ENCODE data around the gene EXOC2. TPM values are rescaled to one million over a fixed set of nuclear protein-coding genes. Genes with fewer than 3 reads are reported as not detected.
"Not testable (repeated sequence)": the region's sequence is repeated elsewhere in the genome, so short reads cannot be mapped to it uniquely, and the experiment has no call there.

Gene EXOC2
- total RNA-seq, 1 experiment from 2014 or later, result 41.4 TPM

DNA sequence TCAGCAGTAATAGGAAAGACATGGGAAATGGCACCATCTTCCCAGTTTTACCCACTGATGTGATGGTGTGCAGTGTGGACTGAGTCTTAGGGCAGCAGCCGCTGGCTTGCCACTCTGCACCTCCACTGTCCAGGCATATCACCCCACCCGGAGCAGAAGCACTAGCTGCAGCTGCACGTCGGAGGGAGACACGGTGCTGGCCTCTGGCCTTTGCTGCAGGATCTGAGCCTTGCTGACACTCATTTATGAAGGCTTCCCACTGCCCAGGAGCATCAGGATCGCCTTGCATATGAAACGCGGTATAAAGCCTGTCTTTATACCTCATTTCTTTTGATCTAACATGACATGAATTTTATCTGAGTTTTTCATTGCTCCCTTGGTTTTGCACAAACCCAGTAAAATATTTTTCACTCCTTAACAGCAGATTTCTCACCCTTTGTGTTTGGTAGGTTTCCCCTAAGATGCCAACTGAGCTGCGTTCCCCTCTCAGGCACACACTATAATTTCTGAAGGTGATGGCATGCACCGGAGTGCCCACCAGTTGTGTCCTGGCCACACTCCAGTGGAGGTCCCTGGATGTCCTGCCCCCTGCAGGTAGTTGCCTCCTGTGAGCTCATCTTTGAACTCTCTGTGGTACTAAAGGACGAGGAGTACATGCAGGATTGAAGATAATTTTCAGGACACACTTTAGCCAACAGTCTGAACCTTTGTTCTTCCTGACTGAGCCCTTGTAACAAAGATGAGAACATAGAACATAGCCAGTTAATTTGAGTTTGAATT is 9.0 kb upstream of the EXOC2 start:
- H3K36me3 ChIP-seq (replicated peaks; ENCODE audit: control insufficient read depth, insufficient read depth, low read length), result peaks cover 3% of the 10 kb centered on the region
- no peaks in the 10 kb centered on the region for H3K27me3 ChIP-seq (ENCODE audit: control insufficient read depth, insufficient read depth, low read length)
- peak; percentile 63 for DNase-seq
- no peak overlapping the region for H3K4me3 ChIP-seq (ENCODE audit: insufficient read depth, low read depth, low read length)

DNA sequence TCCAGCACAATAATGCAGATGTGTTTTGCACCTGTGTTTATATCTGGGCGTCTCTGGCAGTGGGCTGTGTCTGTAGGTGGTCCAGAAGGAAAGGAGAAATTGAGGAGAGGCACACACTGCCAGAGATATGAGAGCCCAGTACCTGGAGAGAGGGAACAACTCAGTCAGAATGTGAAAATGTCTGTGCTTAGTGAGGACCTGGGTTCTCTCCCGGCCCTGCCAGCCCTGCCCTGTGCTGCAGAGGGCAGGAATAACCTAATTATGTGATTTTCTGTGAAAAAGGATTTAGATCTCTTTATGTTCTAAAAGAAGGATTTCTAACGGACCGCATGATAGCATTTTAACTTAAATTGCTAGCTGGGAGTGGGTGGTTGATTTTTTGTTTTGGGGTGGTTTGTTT is 8.3 kb upstream of the EXOC2 start:
- Histone ChIP-seq H3K4me3 (ENCODE audit: insufficient read depth, low read depth, low read length) (no peak overlapping the region), H3K27me3 (ENCODE audit: control insufficient read depth, insufficient read depth, low read length) (no peaks in the 10 kb centered on the region), H3K36me3 (replicated peaks; ENCODE audit: control insufficient read depth, insufficient read depth, low read length) (peaks cover 3% of the 10 kb centered on the region)
- no peak for DNase-seq

DNA sequence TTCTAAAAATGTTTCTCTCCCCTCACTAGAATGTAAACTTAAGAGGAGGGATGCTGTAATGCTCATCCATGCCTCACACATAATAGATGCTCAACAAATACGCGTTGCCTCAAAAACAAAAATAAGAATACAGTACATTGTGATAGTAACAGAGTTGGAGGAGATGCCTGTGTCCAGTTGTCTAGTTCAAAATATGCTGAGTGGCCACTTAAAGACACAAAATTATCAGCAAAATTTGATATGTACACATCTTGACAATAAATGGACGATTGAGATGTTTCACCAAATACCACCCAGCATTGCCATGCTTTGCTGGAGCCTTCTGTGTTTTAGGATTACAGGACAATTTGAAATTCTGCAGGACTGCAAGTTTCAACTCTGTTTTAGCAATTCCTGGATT is 7.6 kb upstream of the EXOC2 start:
- peaks cover 3% of the 10 kb centered on the region for H3K36me3 ChIP-seq (replicated peaks; ENCODE audit: control insufficient read depth, insufficient read depth, low read length)
- H3K27me3 ChIP-seq (ENCODE audit: control insufficient read depth, insufficient read depth, low read length), result no peaks in the 10 kb centered on the region
- H3K4me3 ChIP-seq (ENCODE audit: insufficient read depth, low read depth, low read length), result no peak overlapping the region
- DNase-seq, result no peak

DNA sequence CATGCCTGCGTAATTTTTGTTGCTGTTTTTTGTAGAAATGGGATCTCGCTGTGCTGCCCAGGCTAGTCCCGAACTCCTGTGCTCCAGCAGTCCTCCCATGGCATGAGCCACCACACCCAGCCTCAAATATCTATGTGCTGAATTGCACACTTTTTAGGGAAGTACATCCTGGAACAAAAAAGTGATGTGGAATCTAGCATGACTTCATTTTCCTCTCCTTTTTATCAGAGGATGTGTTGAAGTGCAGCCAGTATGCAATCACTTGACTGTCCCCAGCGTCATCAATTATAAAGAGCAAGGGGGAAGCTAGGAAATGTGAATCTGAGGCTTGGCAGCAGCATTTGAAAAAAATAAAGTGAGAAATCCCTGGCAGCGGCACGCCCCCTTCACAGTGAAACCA is 6.4 kb upstream of the EXOC2 start:
- Histone ChIP-seq H3K36me3 (replicated peaks; ENCODE audit: control insufficient read depth, insufficient read depth, low read length) (peaks cover 3% of the 10 kb centered on the region), H3K4me3 (ENCODE audit: insufficient read depth, low read depth, low read length) (no peak overlapping the region), H3K27me3 (ENCODE audit: control insufficient read depth, insufficient read depth, low read length) (no peaks in the 10 kb centered on the region)
- no peak for DNase-seq

DNA sequence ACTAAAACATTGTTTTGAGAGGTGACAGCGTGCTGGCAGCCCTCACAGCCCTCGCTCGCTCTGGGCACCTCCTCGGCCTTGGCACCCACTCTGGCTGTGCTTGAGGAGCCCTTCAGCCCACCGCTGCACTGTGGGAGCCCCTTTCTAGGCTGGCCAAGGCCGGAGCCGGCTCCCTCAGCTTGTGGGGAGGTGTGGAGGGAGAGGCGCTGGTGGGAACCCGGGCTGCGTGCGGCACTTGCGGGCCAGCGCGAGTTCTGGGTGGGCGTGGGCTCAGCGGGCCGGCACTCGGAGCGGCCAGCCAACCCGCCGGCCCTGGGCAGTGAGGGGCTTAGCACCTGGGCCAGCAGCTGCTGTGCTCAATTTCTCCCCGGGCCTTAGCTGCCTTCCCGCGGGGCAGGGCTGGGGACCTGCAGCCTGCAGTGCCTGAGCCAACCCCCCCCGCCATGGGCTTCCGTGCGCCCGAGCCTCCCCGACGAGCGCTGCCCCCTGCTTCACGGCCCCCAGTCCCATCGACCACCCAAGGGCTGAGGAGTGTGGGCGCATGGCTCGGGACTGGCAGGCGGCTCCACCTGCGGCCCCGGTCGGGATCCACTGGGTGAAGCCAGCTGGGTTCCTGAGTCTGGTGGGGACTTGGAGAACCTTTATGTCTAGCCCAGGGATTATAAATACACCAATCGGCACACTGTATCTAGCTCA is 1.6 kb upstream of the EXOC2 start:
- not testable (repeated sequence) for DNase-seq; H3K4me3 ChIP-seq (ENCODE audit: insufficient read depth, low read depth, low read length); H3K27me3 ChIP-seq (ENCODE audit: control insufficient read depth, insufficient read depth, low read length); H3K36me3 ChIP-seq (replicated peaks; ENCODE audit: control insufficient read depth, insufficient read depth, low read length)

DNA sequence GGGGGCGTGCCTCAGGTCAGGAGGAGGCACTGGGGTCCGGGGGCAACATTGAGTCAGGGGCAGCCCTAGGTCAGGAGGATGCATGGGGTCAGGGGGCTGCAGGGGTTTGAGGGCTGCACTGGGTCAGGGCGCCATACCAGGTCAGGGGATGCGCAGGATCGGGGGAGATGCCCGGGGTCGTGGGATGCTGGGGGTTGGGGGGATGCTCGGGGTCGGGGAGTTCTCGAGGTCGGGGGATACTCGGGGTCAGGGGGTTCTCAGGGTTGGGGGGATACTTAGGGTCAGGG is 727 bp upstream of the EXOC2 start:
- no peaks in the 10 kb centered on the region for H3K27me3 ChIP-seq (ENCODE audit: control insufficient read depth, insufficient read depth, low read length)
- H3K4me3 ChIP-seq (ENCODE audit: insufficient read depth, low read depth, low read length), result peak overlapping the region; percentile 83
- no peak for DNase-seq
- H3K36me3 ChIP-seq (replicated peaks; ENCODE audit: control insufficient read depth, insufficient read depth, low read length), result peaks cover 6% of the 10 kb centered on the region

DNA sequence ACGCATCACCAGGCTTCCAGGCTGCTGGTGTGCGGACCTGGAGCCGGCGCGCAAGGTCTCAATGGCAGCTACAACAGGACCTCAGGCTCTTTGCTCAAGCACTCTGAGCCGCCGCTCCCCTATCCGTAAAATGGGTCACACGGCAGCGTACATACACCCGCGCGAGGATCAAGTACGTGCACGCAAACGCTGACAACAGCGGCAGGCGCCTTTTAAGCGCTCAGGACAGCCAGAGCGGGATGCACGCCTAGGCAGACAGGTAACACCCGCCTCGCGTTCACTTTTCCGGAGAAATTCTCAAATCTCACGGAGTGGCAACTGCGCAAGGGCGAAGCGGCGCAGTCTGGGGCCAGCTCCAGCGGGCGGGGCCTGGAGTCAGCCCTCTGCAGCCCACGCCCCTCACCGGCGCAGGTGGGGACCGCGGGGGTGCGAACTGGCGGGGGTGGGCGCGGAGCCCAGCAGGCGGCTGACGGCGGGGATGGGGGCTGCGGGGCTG is 535 bp downstream of the EXOC2 start:
- peak; percentile 85 for DNase-seq
- H3K27me3 ChIP-seq (ENCODE audit: control insufficient read depth, insufficient read depth, low read length), result no peaks in the 10 kb centered on the region
- H3K36me3 ChIP-seq (replicated peaks; ENCODE audit: control insufficient read depth, insufficient read depth, low read length), result peaks cover 5% of the 10 kb centered on the region
- H3K4me3 ChIP-seq (ENCODE audit: insufficient read depth, low read depth, low read length), result peak overlapping the region; percentile 83

DNA sequence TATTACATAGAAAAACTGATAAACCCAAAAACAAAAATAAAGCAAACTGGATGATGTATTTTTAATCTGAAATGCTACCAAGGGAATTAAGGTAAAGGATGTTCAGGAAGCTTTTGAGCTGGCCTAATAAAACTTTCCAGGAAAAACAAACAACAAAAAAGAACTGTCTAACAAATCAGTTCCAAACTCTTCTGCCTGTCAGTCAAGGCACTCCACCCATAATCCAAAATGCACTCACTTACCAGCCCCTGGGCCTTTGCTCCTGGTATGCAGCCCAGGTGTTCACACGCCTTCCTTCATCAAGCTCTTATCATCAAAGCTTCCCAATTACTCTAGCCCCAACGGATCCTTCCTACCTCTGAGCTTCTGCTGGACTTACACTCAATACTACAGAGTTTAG is 3.7 kb downstream of the EXOC2 start:
- no peaks in the 10 kb centered on the region for H3K27me3 ChIP-seq (ENCODE audit: control insufficient read depth, insufficient read depth, low read length)
- DNase-seq, result no peak
- H3K36me3 ChIP-seq (replicated peaks; ENCODE audit: control insufficient read depth, insufficient read depth, low read length), result peaks cover 5% of the 10 kb centered on the region
- no peak overlapping the region for H3K4me3 ChIP-seq (ENCODE audit: insufficient read depth, low read depth, low read length)

DNA sequence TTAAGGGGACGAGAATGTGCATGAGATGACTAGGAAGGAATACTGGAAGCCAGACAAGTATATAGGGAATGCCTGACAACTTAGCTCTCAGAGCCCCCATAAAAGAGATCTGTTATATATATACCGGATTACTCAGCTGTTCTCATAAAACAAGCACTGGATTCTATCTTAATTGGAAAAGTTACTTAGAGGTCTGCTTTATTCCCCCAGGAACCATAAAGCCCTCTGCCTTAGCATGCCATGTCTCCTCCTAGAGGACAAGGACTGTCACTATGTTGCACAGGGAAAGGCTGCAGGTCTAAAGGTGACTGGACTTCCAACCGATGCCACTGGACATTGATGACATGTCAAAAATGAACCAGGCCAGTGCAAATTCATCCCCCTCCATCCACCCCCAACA is 6.4 kb downstream of the EXOC2 start:
- Histone ChIP-seq H3K4me3 (ENCODE audit: insufficient read depth, low read depth, low read length) (no peak overlapping the region), H3K27me3 (ENCODE audit: control insufficient read depth, insufficient read depth, low read length) (no peaks in the 10 kb centered on the region), H3K36me3 (replicated peaks; ENCODE audit: control insufficient read depth, insufficient read depth, low read length) (peaks cover 5% of the 10 kb centered on the region)
- DNase-seq, result no peak

DNA sequence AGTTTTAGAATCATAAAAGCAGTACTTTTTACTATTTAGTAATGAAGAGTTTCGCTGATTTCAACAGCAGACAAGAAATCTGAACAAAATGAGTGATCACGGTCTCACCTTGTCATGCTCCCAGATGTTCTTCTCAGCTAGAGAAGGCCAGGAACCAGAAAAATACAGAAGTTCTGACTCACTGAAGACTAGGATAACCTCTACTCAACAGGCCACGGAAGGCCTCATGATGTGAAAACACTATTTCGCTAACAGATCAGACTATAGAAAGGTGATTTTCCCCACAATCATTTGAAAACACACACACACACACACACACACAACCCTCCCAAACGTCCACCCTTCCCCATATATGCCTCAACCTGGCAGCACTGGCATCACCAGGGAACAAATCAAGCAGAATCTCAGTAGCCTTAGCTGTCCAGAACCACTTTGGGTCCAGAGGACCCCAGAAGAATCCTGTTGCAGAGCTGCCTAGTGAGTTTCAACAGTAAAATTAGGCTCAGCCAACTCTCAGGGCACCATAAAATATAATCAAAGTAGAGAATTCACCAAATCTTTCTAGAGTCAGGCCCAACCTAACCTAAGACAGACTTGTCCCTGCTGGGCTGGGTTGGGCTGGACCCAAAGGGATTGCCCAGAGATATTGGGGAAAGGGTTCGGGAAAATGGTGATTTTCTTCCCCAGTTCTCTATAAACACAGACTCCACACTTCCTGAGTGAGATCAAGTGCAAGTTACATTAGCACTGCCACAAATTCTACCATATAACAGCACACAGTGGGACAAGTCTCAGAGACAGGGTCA is 7.9 kb downstream of the EXOC2 start:
- DNase-seq, result no peak
- Histone ChIP-seq H3K36me3 (replicated peaks; ENCODE audit: control insufficient read depth, insufficient read depth, low read length) (peaks cover 5% of the 10 kb centered on the region), H3K4me3 (ENCODE audit: insufficient read depth, low read depth, low read length) (no peak overlapping the region), H3K27me3 (ENCODE audit: control insufficient read depth, insufficient read depth, low read length) (no peaks in the 10 kb centered on the region)

DNA sequence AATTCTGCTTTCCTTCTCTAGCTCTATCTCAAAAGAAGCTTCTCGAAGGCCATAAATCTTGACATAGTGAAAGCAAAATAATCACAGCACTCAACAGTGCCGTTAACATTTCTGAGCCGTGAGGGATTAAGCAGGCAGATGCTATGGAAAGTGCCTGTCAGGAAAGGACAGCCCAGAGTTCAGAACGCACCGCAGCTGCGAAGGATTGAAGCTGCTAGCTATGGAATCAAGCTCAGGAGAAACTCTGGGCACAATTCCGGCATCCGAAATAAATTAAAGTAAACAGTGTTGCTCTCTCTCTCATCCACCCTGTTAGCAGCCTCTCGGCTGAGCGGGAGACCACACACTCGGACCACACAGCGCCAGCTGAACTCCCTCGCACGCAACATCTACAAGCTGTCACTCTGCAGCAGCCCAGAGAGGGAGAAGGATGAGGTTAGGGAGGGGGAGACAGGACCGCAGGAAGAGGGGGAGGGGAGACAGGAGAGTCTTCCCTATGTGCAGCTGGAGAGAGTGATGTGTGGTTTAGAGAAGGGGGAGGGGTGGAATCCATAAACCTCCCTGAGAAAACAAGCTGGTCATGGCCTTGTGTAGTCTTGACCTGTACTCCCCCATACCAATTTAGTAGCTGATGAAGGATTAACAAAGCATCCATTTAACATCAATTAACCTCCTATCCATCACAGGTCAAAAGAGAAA is 9.0 kb downstream of the EXOC2 start:
- DNase-seq, result peak; percentile 78
- peak overlapping the region; percentile 4; the same call in 1 of the 2 replicates for H3K4me3 ChIP-seq (ENCODE audit: insufficient read depth, low read depth, low read length)

DNA sequence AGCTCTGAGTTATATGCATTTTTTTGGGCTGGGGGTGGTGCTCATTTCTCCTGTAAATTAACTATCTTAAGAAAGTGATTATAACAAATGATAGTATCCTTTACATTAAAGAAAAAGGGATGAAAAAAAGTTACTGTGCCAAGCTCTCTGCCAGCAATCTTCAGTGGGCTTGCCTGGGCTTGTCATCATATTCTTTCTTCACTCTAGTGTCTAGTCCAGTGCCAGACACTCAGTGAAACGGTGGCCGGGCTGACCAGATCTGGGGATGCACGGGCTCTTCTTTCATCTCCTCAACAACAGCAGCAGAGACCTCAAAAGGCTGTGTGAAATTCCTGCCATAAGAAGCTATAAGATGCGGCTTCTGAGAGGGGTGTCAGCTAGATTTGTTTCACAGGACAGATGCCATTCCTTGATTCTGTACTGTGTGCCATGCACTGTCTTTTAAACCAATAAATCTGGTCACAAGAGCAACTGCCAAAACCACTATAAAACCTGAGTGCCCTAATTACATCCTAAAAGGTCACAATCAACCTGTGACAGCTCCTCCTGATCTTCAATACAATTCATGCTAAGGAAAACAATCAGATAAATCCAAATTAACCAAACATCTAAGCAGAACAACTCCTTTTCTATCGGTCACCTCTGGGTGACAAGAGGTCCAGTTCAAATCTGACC is 12.1 kb downstream of the EXOC2 start:
- Histone ChIP-seq H3K27me3 (ENCODE audit: control insufficient read depth, insufficient read depth, low read length) (no peaks in the 10 kb centered on the region), H3K4me3 (ENCODE audit: insufficient read depth, low read depth, low read length) (no peak overlapping the region), H3K36me3 (replicated peaks; ENCODE audit: control insufficient read depth, insufficient read depth, low read length) (no peaks in the 10 kb centered on the region)
- no peak for DNase-seq

More for the DNA sequence above, 9.0 kb downstream of the EXOC2 start:
- Histone ChIP-seq H3K27me3 (ENCODE audit: control insufficient read depth, insufficient read depth, low read length) (no peaks in the 10 kb centered on the region), H3K36me3 (replicated peaks; ENCODE audit: control insufficient read depth, insufficient read depth, low read length) (peaks cover 3% of the 10 kb centered on the region; the same call in 1 of the 2 replicates)

DNA sequence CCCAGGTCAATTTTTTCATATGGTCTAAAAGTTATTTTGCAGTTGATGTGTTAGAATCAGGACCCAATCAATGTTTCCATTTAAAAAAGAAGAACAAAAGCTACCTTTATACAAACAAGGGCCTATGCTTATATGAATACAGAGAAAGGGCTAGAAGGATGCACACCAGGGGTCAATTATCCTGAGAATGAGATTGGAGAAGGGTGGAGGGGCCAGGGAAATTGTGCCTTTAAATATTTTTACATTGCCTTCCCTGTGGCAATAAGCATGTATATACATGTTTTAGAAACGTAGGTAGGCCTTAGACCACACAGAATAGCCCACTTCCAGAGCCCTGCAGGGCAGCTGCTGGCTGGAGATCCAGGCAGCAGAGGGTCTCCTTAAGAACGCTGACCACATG is 12.7 kb downstream of the EXOC2 start:
- DNase-seq, result peak; percentile 7
- no peaks in the 10 kb centered on the region for H3K27me3 ChIP-seq (ENCODE audit: control insufficient read depth, insufficient read depth, low read length)
- H3K36me3 ChIP-seq (replicated peaks; ENCODE audit: control insufficient read depth, insufficient read depth, low read length), result no peaks in the 10 kb centered on the region
- no peak overlapping the region for H3K4me3 ChIP-seq (ENCODE audit: insufficient read depth, low read depth, low read length)

DNA sequence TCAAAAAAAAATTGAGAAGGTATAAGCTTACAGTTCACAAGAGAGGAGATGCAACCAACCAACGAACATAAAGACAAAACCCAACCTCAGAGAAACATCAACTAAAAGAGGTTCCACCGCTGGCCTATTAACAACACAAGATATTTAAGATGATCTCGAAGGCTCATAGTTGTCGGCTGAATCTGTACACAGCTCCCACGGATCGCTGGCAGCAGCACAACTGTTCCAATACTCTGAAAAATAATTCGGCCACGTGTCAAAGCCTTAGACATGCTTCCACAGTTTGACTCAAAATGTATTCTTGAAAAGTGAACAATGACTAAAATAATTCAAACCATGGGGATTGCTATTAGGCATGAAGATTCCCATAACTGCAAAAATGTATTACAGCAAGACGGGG is 13.7 kb downstream of the EXOC2 start:
- no peaks in the 10 kb centered on the region for H3K27me3 ChIP-seq (ENCODE audit: control insufficient read depth, insufficient read depth, low read length)
- H3K36me3 ChIP-seq (replicated peaks; ENCODE audit: control insufficient read depth, insufficient read depth, low read length), result no peaks in the 10 kb centered on the region
- no peak overlapping the region for H3K4me3 ChIP-seq (ENCODE audit: insufficient read depth, low read depth, low read length)
- DNase-seq, result no peak

All from H7 (cell line).